ENCODE measurements around the gene ZFHX2.

The ZFHX2 gene

GRCh38 chr14:23559926-23560520 lies 8.5 kb upstream of the ZFHX2 start:
- no peak for DNase-seq (ENCODE audit: low spot score)

GRCh38 chr14:23559010-23559925 lies 7.7 kb upstream of the ZFHX2 start:
- DNase-seq (ENCODE audit: low spot score): no peak

- DNase-seq (ENCODE audit: low spot score): no peak
Observed at GRCh38 chr14:23558346-23559009, 6.9 kb upstream of the ZFHX2 start.

- DNase-seq (ENCODE audit: low spot score): no peak
Observed at GRCh38 chr14:23557946-23558345, 6.4 kb upstream of the ZFHX2 start.

GRCh38 chr14:23557521-23557920 lies 6.0 kb upstream of the ZFHX2 start:
- DNase-seq (ENCODE audit: low spot score): no peak

- no peak for DNase-seq (ENCODE audit: low spot score)
Observed at GRCh38 chr14:23556700-23557440, 5.3 kb upstream of the ZFHX2 start.

GRCh38 chr14:23555882-23556699 lies 4.5 kb upstream of the ZFHX2 start, which contains the start of gene THTPA:
THTPA (plus strand) TSS chr14:23556271; CDS start chr14:23556758, 487 bp downstream.
- peak; percentile 94 for DNase-seq (ENCODE audit: low spot score)

GRCh38 chr14:23555533-23555881 lies 3.9 kb upstream of the ZFHX2 start:
- DNase-seq (ENCODE audit: low spot score): no peak

- no peak for DNase-seq (ENCODE audit: low spot score)
Observed at GRCh38 chr14:23550812-23551265, 726 bp downstream of the ZFHX2 start.

GRCh38 chr14:23550131-23550811 lies 1.3 kb downstream of the ZFHX2 start:
- no peak for DNase-seq (ENCODE audit: low spot score)

GRCh38 chr14:23548351-23549318 lies 2.9 kb downstream of the ZFHX2 start:
- no peak for DNase-seq (ENCODE audit: low spot score)

GRCh38 chr14:23547924-23548323 lies 3.6 kb downstream of the ZFHX2 start:
- DNase-seq (ENCODE audit: low spot score): no peak

GRCh38 chr14:23546450-23547035 lies 5.0 kb downstream of the ZFHX2 start:
- DNase-seq (ENCODE audit: low spot score): no peak

GRCh38 chr14:23545740-23546365 lies 5.7 kb downstream of the ZFHX2 start:
- no peak for DNase-seq (ENCODE audit: low spot score)

- no peak for DNase-seq (ENCODE audit: low spot score)
Observed at GRCh38 chr14:23544511-23545447, 6.8 kb downstream of the ZFHX2 start.

- DNase-seq (ENCODE audit: low spot score): no peak
Observed at GRCh38 chr14:23543403-23543802, 8.2 kb downstream of the ZFHX2 start.

- no peak for DNase-seq (ENCODE audit: low spot score)
Observed at GRCh38 chr14:23542261-23542660, 9.3 kb downstream of the ZFHX2 start.

GRCh38 chr14:23540141-23540469 lies 11.5 kb downstream of the ZFHX2 start:
- DNase-seq (ENCODE audit: low spot score): no peak

All from pons (tissue), 1 donor.